Fibroblast of lung (primary cell): ENCODE results near the gene KRTAP22-2. TPM values are rescaled to one million over a fixed set of nuclear protein-coding genes. Genes with fewer than 3 reads are reported as not detected.

Experiments
- DNase-seq, 2 donors: peaks; one replicate each; pipeline versions ENCODE4 v3.0.0 to v3.0.0-alpha.2; 2010; ENCODE audit warnings: low read depth in 2 of 2
- H2AFZ ChIP-seq: 2 replicates; pipeline ENCODE4 v1.5.1; 2012; ENCODE audit warnings: low read length, control low read depth, inconsistent platforms
- H3K27ac ChIP-seq: 2 replicates; pipeline ENCODE4 v1.5.1; 2011; ENCODE audit warnings: low read length, control low read depth; ENCODE audit not compliant: insufficient read depth
- H3K27me3 ChIP-seq: 2 replicates; pipeline ENCODE4 v1.5.1; 2011; ENCODE audit warnings: mild to moderate bottlenecking, low read length; ENCODE audit not compliant: control insufficient read depth, insufficient read depth
- H3K36me3 ChIP-seq: 2 replicates; pipeline ENCODE4 v1.5.1; 2011; ENCODE audit warnings: low read length; ENCODE audit not compliant: control insufficient read depth, insufficient read depth
- H3K4me1 ChIP-seq: 2 replicates; pipeline ENCODE4 v1.5.1; 2011; ENCODE audit warnings: low read length; ENCODE audit not compliant: control insufficient read depth, insufficient read depth; ENCODE audit errors: extremely low read depth
- H3K4me2 ChIP-seq: 2 replicates; pipeline ENCODE4 v1.5.1; 2011; ENCODE audit warnings: low read length, control low read depth; ENCODE audit not compliant: insufficient read depth; ENCODE audit errors: extremely low read depth
- H3K4me3 ChIP-seq, 4 experiments: fragments of 200-600 bp in 1 of 4; sonication (generic) in 1 of 4; replicated peaks in 1 of 4; 2 replicates each; pipeline ENCODE4 v1.5.1; 2011 to 2016; ENCODE audit warnings: low read length in 4 of 4, low read depth in 3 of 4, mild to moderate bottlenecking in 3 of 4, control low read depth in 2 of 4, inconsistent platforms in 1 of 4, mixed read lengths in 1 of 4; ENCODE audit not compliant: insufficient read depth in 1 of 4; ENCODE audit errors: control extremely low read depth in 1 of 4
- H3K79me2 ChIP-seq: 2 replicates; pipeline ENCODE4 v1.5.1; 2012; ENCODE audit warnings: mild to moderate bottlenecking, low read length, inconsistent platforms; ENCODE audit not compliant: control insufficient read depth, insufficient read depth
- H3K9ac ChIP-seq: 2 replicates; pipeline ENCODE4 v1.5.1; 2011; ENCODE audit warnings: mild to moderate bottlenecking, low read length, control low read depth; ENCODE audit not compliant: insufficient read depth
- H3K9me3 ChIP-seq: 2 replicates; pipeline ENCODE4 v1.5.1; 2012; ENCODE audit warnings: low read depth, low read length; ENCODE audit not compliant: control insufficient read depth, insufficient read depth
- H4K20me1 ChIP-seq: 2 replicates; pipeline ENCODE4 v1.5.1; 2011; ENCODE audit warnings: low read length; ENCODE audit not compliant: control insufficient read depth, insufficient read depth; ENCODE audit errors: extremely low read depth
- CTCF ChIP-seq, 2 donors: IDR thresholded peaks in 1 of 2; conservative IDR thresholded peaks in 1 of 2; 1 replicate in 1 of 2; 2 replicates in 1 of 2; pipeline ENCODE4 v1.5.1; 2011 to 2012; ENCODE audit warnings: low read length in 2 of 2, control low read depth in 1 of 2, inconsistent platforms in 1 of 2, low read depth in 1 of 2, mild to moderate bottlenecking in 1 of 2
- EZH2 ChIP-seq: IDR thresholded peaks from 2 replicates; pipeline ENCODE4 v1.5.1; 2012; ENCODE audit warnings: low read length, control low read depth, mild to moderate bottlenecking; ENCODE audit errors: missing control alignments
- polyA plus RNA-seq, 2 donors: library from polyadenylated mRNA; depleted of rRNA in 1 of 2; stranded (reverse) in 1 of 2; unstranded in 1 of 2; fragments of >200 nt; gene quantifications; 2 replicates each; pipeline ENCODE4 v1.2.1, GENCODE V29; 2011 to 2012; ENCODE audit warnings: missing spikeins in 1 of 2
- total RNA-seq: library from RNA; depleted of rRNA; stranded (reverse); fragments of >200 nt; gene quantifications from 2 replicates; pipeline ENCODE4 v1.2.1, GENCODE V29; 2014

KRTAP22-2 gene
- total and polyA plus RNA-seq, 2 donors (not counting 1 experiment from before 2014, with no cell fraction given): not detected

DNA sequence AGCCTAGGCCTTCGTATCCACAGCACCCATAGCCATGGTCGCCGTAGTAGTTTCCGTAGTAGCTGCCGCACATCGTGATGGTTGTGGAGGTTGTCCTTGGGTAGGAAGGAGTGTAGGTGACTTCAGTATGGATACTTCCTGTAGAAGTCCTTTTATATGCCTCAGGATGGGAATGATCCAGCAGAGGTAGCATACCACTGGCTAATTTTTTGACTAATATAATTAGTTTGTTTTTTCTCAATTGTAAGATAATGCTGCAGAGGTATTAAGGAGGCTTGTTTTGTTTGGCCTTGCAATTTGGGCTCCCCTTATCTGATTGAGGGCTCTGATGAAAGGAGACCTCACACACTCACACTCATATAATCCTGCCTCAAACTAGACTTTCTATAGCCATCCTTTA, 8.6 kb upstream of the KRTAP22-2 start, which contains the start of gene KRTAP6-2:
KRTAP6-2 (minus strand) TSS at position 101 of the 400 bp plus-strand sequence; CDS start at position 73, 28 bp downstream.
- H3K27me3 ChIP-seq: no peaks in the 10 kb centered on the region
- no peak for TF ChIP-seq CTCF (conservative IDR thresholded peaks at IDR 0.05 in 1 of 2, IDR thresholded peaks at IDR 0.05 in 1 of 2; ENCODE audit: low read depth in 1 of 2, low read length in 2 of 2)
- TF ChIP-seq EZH2: no peak
- DNase-seq: no peak

DNA sequence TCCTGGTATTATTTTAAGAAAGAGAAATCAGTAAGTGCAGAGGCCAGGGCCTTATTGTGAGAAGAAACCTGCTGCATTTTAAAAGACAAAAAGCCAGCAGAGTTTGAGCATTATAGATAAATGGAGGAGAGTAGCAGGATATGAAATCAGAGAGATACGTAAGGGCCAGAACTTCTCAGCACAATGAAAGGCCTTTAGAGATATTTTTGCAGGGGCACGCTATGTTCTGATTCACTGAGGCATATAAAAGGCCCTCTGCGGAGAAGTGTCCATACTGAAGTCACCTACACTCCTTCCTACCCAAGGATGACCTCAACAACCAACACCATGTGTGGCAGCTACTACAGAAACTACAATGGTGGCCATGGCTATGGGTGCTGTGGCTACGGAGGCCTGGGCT, 1.9 kb upstream of the KRTAP22-2 start, which contains the start of gene KRTAP6-3:
KRTAP6-3 (plus strand) TSS at position 301 of the 400 bp plus-strand sequence; CDS start at position 307, 6 bp downstream.
- no peak for TF ChIP-seq EZH2
- TF ChIP-seq CTCF (conservative IDR thresholded peaks at IDR 0.05 in 1 of 2, IDR thresholded peaks at IDR 0.05 in 1 of 2; ENCODE audit: low read depth in 1 of 2, low read length in 2 of 2): no peak

More for the DNA sequence above, 8.6 kb upstream of the KRTAP22-2 start, which contains the start of gene KRTAP6-2:
- no peaks in the 10 kb centered on the region for H4K20me1 ChIP-seq
- H3K4me2 ChIP-seq: no peak within 1 kb of the TSS
- no peaks in the 10 kb centered on the region for H3K9me3 ChIP-seq
- no peaks in the 10 kb centered on the region for H3K4me1 ChIP-seq
- H3K9ac ChIP-seq: no peak within 1 kb of the TSS
- no peaks in the 10 kb centered on the region for H3K79me2 ChIP-seq
- H3K4me3 ChIP-seq: no peak within 1 kb of the TSS
- H3K36me3 ChIP-seq: no peaks in the 10 kb centered on the region
- no peak within 1 kb of the TSS for H3K27ac ChIP-seq
- H2AFZ ChIP-seq: no peak within 1 kb of the TSS

DNA sequence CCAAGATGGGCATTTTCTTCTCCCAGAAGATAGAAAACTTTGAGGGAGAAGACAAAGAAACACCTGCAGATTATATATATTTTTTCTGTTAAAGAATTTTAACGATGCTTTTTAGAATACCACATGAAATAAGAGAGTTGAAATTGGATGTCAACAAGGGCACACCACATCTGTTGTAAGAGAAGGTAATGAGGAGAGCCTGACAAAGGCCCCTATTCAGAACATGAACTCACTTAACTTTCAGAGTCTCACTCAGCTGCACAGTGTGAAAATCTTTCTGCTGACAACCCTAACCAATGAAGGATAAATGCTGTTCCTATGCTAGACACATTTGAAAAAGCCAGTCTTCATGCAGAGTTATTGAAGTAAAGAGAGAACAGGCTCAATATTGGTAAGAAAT, 7.3 kb downstream of the KRTAP22-2 start:
- H3K9me3 ChIP-seq: no peaks in the 10 kb centered on the region
- DNase-seq: no peak
- no peak overlapping the region for H3K4me3 ChIP-seq
- H3K4me2 ChIP-seq: no peak overlapping the region
- H3K9ac ChIP-seq: no peak overlapping the region
- H2AFZ ChIP-seq: no peak overlapping the region
- H3K36me3 ChIP-seq: no peaks in the 10 kb centered on the region
- no peak overlapping the region for H3K27ac ChIP-seq
- H3K27me3 ChIP-seq: no peaks in the 10 kb centered on the region
- no peaks in the 10 kb centered on the region for H3K4me1 ChIP-seq
- TF ChIP-seq EZH2 (no peak), CTCF (conservative IDR thresholded peaks at IDR 0.05 in 1 of 2, IDR thresholded peaks at IDR 0.05 in 1 of 2; ENCODE audit: low read depth in 1 of 2, low read length in 2 of 2) (no peak)
- H4K20me1 ChIP-seq: no peaks in the 10 kb centered on the region
- H3K79me2 ChIP-seq: no peaks in the 10 kb centered on the region

More for the DNA sequence above, 1.9 kb upstream of the KRTAP22-2 start, which contains the start of gene KRTAP6-3:
- Histone ChIP-seq H3K4me2 (no peak within 1 kb of the TSS), H3K27me3 (no peaks in the 10 kb centered on the region), H3K36me3 (no peaks in the 10 kb centered on the region), H2AFZ (no peak within 1 kb of the TSS), H3K4me3 (no peak within 1 kb of the TSS), H3K79me2 (no peaks in the 10 kb centered on the region), H3K9ac (no peak within 1 kb of the TSS), H3K27ac (no peak within 1 kb of the TSS), H3K4me1 (no peaks in the 10 kb centered on the region), H4K20me1 (no peaks in the 10 kb centered on the region), H3K9me3 (no peaks in the 10 kb centered on the region)
- no peak for DNase-seq
